ENCODE measurements around the gene INSRR. TPM values are rescaled to one million over a fixed set of nuclear protein-coding genes. Genes with fewer than 3 reads are reported as not detected.

INSRR gene
- total and polyA plus RNA-seq, 9 of the 15 experiments (the other 6 are each of a cell fraction or from before 2014, with no cell fraction given): 0.03 to 0.18 (median 0.06) TPM; not detected in 3

- POLR2A ChIA-PET: interaction anchor here (0.9 to 1.1 kb wide), 3 partner anchors 13 to 81 kb away, joined by 3 read pairs; partner anchors contain the start of genes ISG20L2, METTL25B and NTRK1
- in situ Hi-C loops (cut with MboI) (no loop called here), intact Hi-C loops (cut with micrococcal nuclease) (no loop called here)
- no peaks in the 10 kb centered on the region for H3K27me3 ChIP-seq (ENCODE audit: control insufficient read depth in 2 of 2, insufficient read depth in 2 of 2, low read length in 2 of 2)
- 64% methylated on average over 7 of the region's 7 CpGs for WGBS (ENCODE audit: insufficient coverage, low coverage, missing lambda C conversion rate)
- H3K4me2 ChIP-seq (ENCODE audit: insufficient read depth, low read length): no peak overlapping the region
- H2AFZ ChIP-seq (ENCODE audit: low read depth, low read length): no peak overlapping the region
- no peaks in the 10 kb centered on the region for H3K9me1 ChIP-seq (ENCODE audit: control insufficient read depth, insufficient read depth, low read length)
- H3K79me2 ChIP-seq (ENCODE audit: control insufficient read depth, insufficient read depth, low read length): peaks cover 17% of the 10 kb centered on the region
- H3K4me1 ChIP-seq (replicated peaks in 1 of 2; ENCODE audit: control insufficient read depth in 2 of 2, insufficient read depth in 2 of 2, low read length in 2 of 2): peaks cover 39 to 40% of the 10 kb centered on the region in 2 experiments
- H4K20me1 ChIP-seq (replicated peaks; ENCODE audit: control insufficient read depth, insufficient read depth, low read length): no peaks in the 10 kb centered on the region
- ATAC-seq (no peak), DNase-seq (ENCODE audit: extremely low read depth in 1 of 4, low spot score in 3 of 4) (no peak), FAIRE-seq (no peak)
- no peak overlapping the region for H3K27ac ChIP-seq (ENCODE audit: extremely low read depth, low read depth, low read length)
- CTCF ChIA-PET (ENCODE audit: low intra/inter-chr PET ratio): interaction anchor here (0.5 kb wide), 1 partner anchor 31 kb away, joined by 3 read pairs; no protein-coding TSS in a partner anchor
- peaks cover 25% of the 10 kb centered on the region; the same call in 2 of the 3 replicates for H3K36me3 ChIP-seq (ENCODE audit: control insufficient read depth, insufficient read depth, low read length)
- H3K9me3 ChIP-seq (replicated peaks; ENCODE audit: control insufficient read depth, insufficient read depth, low read depth, low read length): no peaks in the 10 kb centered on the region
- H3K4me3 ChIP-seq: no peak overlapping the region
- BruUV-seq (replicated peaks): no TSS peak
- no peak overlapping the region; a peak in 1 of 4 replicates for H3K9ac ChIP-seq (ENCODE audit: insufficient read depth in 1 of 2, low read depth in 2 of 2, low read length in 2 of 2)
- TF ChIP-seq GABPB1 (CRISPR knock-in tag; IDR thresholded peaks at IDR 0.05) (no peak), ZNF740 (CRISPR knock-in tag; IDR thresholded peaks at IDR 0.05) (no peak), ZNF740 (tag; IDR thresholded peaks at IDR 0.05) (no peak), ZNF282 (CRISPR knock-in tag; IDR thresholded peaks at IDR 0.05) (no peak), ARID4B (CRISPR knock-in tag; IDR thresholded peaks at IDR 0.05) (no peak), THAP7 (CRISPR knock-in tag; IDR thresholded peaks at IDR 0.05) (no peak), TFAP4 (CRISPR knock-in tag; IDR thresholded peaks at IDR 0.05; ENCODE audit: borderline replicate concordance) (no peak), ZBED1 (IDR thresholded peaks at IDR 0.05) (no peak), FOXK1 (CRISPR knock-in tag; IDR thresholded peaks at IDR 0.05; ENCODE audit: borderline replicate concordance) (no peak), BRD9 (IDR thresholded peaks at IDR 0.05; ENCODE audit: low read depth, partially characterized antibody) (no peak), NR1H2 (CRISPR knock-in tag; IDR thresholded peaks at IDR 0.05) (no peak), POLR3A (IDR thresholded peaks at IDR 0.05; ENCODE audit: borderline replicate concordance, extremely low read depth, insufficient read depth, insufficient read length) (no peak), MCM2 (IDR thresholded peaks at IDR 0.05; ENCODE audit: low read depth) (no peak), NBN (IDR thresholded peaks at IDR 0.05; ENCODE audit: low read depth) (no peak), ZNF764 (CRISPR knock-in tag; IDR thresholded peaks at IDR 0.05; ENCODE audit: low read depth) (no peak), OTX1 (CRISPR knock-in tag; IDR thresholded peaks at IDR 0.05) (no peak)
These were observed 49.1 kb downstream of the INSRR start for GRCh38 chr1:156809711-156810366.

Data from K562 (cell line).